Medulla oblongata (tissue), 1 donor: ENCODE measurements around the gene FHIP1A.

ENCODE experiments used
- DNase-seq: peaks from one replicate; pipeline ENCODE4 v3.0.0-alpha.2; 2015; ENCODE audit errors: extremely low spot score

Gene FHIP1A

GRCh38 chr4:151417766-151418376 is 8.9 kb downstream of the FHIP1A start:
- no peak for DNase-seq

- DNase-seq = no peak
Observed at GRCh38 chr4:151418385-151418784, 9.4 kb downstream of the FHIP1A start.

GRCh38 chr4:151418856-151419255 is 9.9 kb downstream of the FHIP1A start:
- no peak for DNase-seq

- no peak for DNase-seq
Observed at GRCh38 chr4:151420250-151420807, 11.4 kb downstream of the FHIP1A start.

GRCh38 chr4:151422854-151423253 is 13.9 kb downstream of the FHIP1A start:
- no peak for DNase-seq

GRCh38 chr4:151426513-151426912 is 17.5 kb downstream of the FHIP1A start:
- DNase-seq = no peak

GRCh38 chr4:151427266-151427665 is 18.3 kb downstream of the FHIP1A start:
- no peak for DNase-seq

GRCh38 chr4:151428346-151428745 is 19.4 kb downstream of the FHIP1A start:
- DNase-seq = no peak

- no peak for DNase-seq
Observed at GRCh38 chr4:151429957-151430570, 21.1 kb downstream of the FHIP1A start.

GRCh38 chr4:151430740-151431457 is 21.9 kb downstream of the FHIP1A start:
- no peak for DNase-seq

- no peak for DNase-seq
Observed at GRCh38 chr4:151431728-151432127, 22.8 kb downstream of the FHIP1A start.

GRCh38 chr4:151432654-151433053 is 23.7 kb downstream of the FHIP1A start:
- no peak for DNase-seq

GRCh38 chr4:151434183-151434860 is 25.3 kb downstream of the FHIP1A start:
- DNase-seq = no peak

GRCh38 chr4:151436093-151436518 is 27.1 kb downstream of the FHIP1A start:
- no peak for DNase-seq

- DNase-seq = no peak
Observed at GRCh38 chr4:151437505-151437904, 28.5 kb downstream of the FHIP1A start.

- DNase-seq = no peak
Observed at GRCh38 chr4:151438154-151438553, 29.2 kb downstream of the FHIP1A start.

- DNase-seq = no peak
Observed at GRCh38 chr4:151439320-151439719, 30.3 kb downstream of the FHIP1A start.

GRCh38 chr4:151442002-151442401 is 33.0 kb downstream of the FHIP1A start:
- no peak for DNase-seq

GRCh38 chr4:151443247-151443646 is 34.3 kb downstream of the FHIP1A start:
- DNase-seq = no peak

- DNase-seq = no peak
Observed at GRCh38 chr4:151443752-151444151, 34.8 kb downstream of the FHIP1A start.

- no peak for DNase-seq
Observed at GRCh38 chr4:151446208-151446607, 37.2 kb downstream of the FHIP1A start.

GRCh38 chr4:151454513-151454912 is 45.5 kb downstream of the FHIP1A start:
- DNase-seq = no peak
